AG04449 (cell line): Measurements from ENCODE around the gene NCF4.

Experiments
- CTCF ChIA-PET: fragments of 350-600 bp; formaldehyde crosslinking; extraction: SDS; loops from one replicate; lab custom pipeline; 2021; ENCODE audit warnings: antibody characterized with exemption; lab: Yijun Ruan, JAX
- POLR2A ChIA-PET: fragments of 400-600, 350-600 bp; formaldehyde crosslinking; extraction: SDS; loops from one replicate; lab custom pipeline; 2020; ENCODE audit warnings: antibody characterized with exemption, inconsistent platforms; lab: Yijun Ruan, JAX
- DNase-seq: peaks from one replicate; pipeline ENCODE4 v3.0.0-alpha.2; 2010; ENCODE audit warnings: low read depth, low spot score
- H3K4me3 ChIP-seq: 2 replicates; pipeline ENCODE4 v1.5.1; 2011; ENCODE audit warnings: low read depth, mild to moderate bottlenecking, control low read depth, low read length
- CTCF ChIP-seq: IDR thresholded peaks from one replicate; pipeline ENCODE4 v1.5.1; 2011; ENCODE audit warnings: mild to moderate bottlenecking, moderate library complexity, low read length, control low read depth, inconsistent platforms; ENCODE audit not compliant: insufficient read depth; ENCODE audit errors: missing control alignments

Gene NCF4

GRCh38 chr22:36921309-36922104, 60.7 kb downstream of the NCF4 start:
- CTCF ChIA-PET = no interaction called here
- H3K4me3 ChIP-seq = no peak overlapping the region
- TF ChIP-seq CTCF = no peak
- no peak for DNase-seq
- POLR2A ChIA-PET = no interaction called here

- ChIA-PET POLR2A (interaction anchor here (0.7 kb wide), 1 partner anchor 104 kb away, joined by 3 read pairs; no protein-coding TSS in a partner anchor), CTCF (no interaction called here)
- no peak for TF ChIP-seq CTCF
- DNase-seq = no peak
- no peak overlapping the region for H3K4me3 ChIP-seq
These were observed 61.4 kb downstream of the NCF4 start for GRCh38 chr22:36922105-36922608.

GRCh38 chr22:36922711-36923110, 61.9 kb downstream of the NCF4 start:
- H3K4me3 ChIP-seq = no peak overlapping the region
- POLR2A ChIA-PET = interaction anchor here (0.7 kb wide), 1 partner anchor 104 kb away, joined by 3 read pairs; no protein-coding TSS in a partner anchor
- no peak for TF ChIP-seq CTCF
- CTCF ChIA-PET = no interaction called here
- DNase-seq = no peak

GRCh38 chr22:36923131-36923788, 62.5 kb downstream of the NCF4 start:
- CTCF ChIA-PET = no interaction called here
- TF ChIP-seq CTCF = no peak
- DNase-seq = no peak
- POLR2A ChIA-PET = no interaction called here
- H3K4me3 ChIP-seq = no peak overlapping the region

GRCh38 chr22:36924151-36924698, 63.4 kb downstream of the NCF4 start:
- no peak for DNase-seq
- CTCF ChIA-PET = no interaction called here
- POLR2A ChIA-PET = no interaction called here
- no peak for TF ChIP-seq CTCF
- no peak overlapping the region for H3K4me3 ChIP-seq
